Keratinocyte (primary cell): ENCODE measurements around the gene NUMB. TPM values are rescaled to one million over a fixed set of nuclear protein-coding genes. Genes with fewer than 3 reads are reported as not detected.

Experiments used
- DNase-seq: peaks from one replicate; pipeline ENCODE4 v3.0.0-alpha.2; 2011; ENCODE audit warnings: low read depth, missing footprints, low spot score
- FAIRE-seq: peaks from 2 replicates; lab custom pipeline; 2011; peaks lifted over from hg19 to GRCh38; lab: Jason Lieb, UNC
- H2AFZ ChIP-seq: 2 replicates; pipeline ENCODE4 v1.6.0; 2012; ENCODE audit warnings: low read length, control low read depth, inconsistent platforms; ENCODE audit not compliant: control insufficient read depth
- H3K27ac ChIP-seq: 2 replicates; pipeline ENCODE4 v1.5.1; 2011; ENCODE audit warnings: low read length; ENCODE audit not compliant: control insufficient read depth, insufficient read depth
- H3K27me3 ChIP-seq: 3 replicates; pipeline ENCODE4 v1.6.0; 2011; ENCODE audit warnings: low read length; ENCODE audit not compliant: control insufficient read depth, insufficient read depth; ENCODE audit errors: extremely low read depth
- H3K36me3 ChIP-seq, 2 experiments: 2 replicates in 1 of 2; 3 replicates in 1 of 2; pipeline ENCODE4 v1.5.1; 2011; ENCODE audit warnings: low read length in 2 of 2, mild to moderate bottlenecking in 1 of 2; ENCODE audit not compliant: control insufficient read depth in 2 of 2, insufficient read depth in 2 of 2; ENCODE audit errors: extremely low read depth in 1 of 2
- H3K4me1 ChIP-seq: 3 replicates; pipeline ENCODE4 v1.5.1; 2011; ENCODE audit warnings: low read length; ENCODE audit not compliant: control insufficient read depth, insufficient read depth; ENCODE audit errors: extremely low read depth
- H3K4me2 ChIP-seq: 3 replicates; pipeline ENCODE4 v1.6.0; 2011; ENCODE audit warnings: low read depth, low read length; ENCODE audit not compliant: control insufficient read depth, insufficient read depth; ENCODE audit errors: extremely low read depth
- H3K4me3 ChIP-seq, 3 experiments: fragments of 200-600 bp in 1 of 3; sonication (generic) in 1 of 3; 2 replicates in 2 of 3; 3 replicates in 1 of 3; pipeline ENCODE4 v1.5.1; 2011 to 2016; ENCODE audit warnings: low read length in 3 of 3, mild to moderate bottlenecking in 3 of 3, control low read depth in 2 of 3, inconsistent platforms in 1 of 3, low read depth in 1 of 3, mixed read lengths in 1 of 3, mixed run types in 1 of 3, moderate library complexity in 1 of 3; ENCODE audit not compliant: control insufficient read depth in 2 of 3, insufficient read depth in 2 of 3; ENCODE audit errors: extremely low read depth in 1 of 3
- H3K79me2 ChIP-seq: 2 replicates; pipeline ENCODE4 v1.6.0; 2012; ENCODE audit warnings: low read length; ENCODE audit not compliant: control insufficient read depth, insufficient read depth
- H3K9ac ChIP-seq: 3 replicates; pipeline ENCODE4 v1.6.0; 2011; ENCODE audit warnings: low read length; ENCODE audit not compliant: control insufficient read depth, insufficient read depth; ENCODE audit errors: extremely low read depth
- H3K9me1 ChIP-seq: 3 replicates; pipeline ENCODE4 v1.6.0; 2011; ENCODE audit warnings: low read length; ENCODE audit not compliant: control insufficient read depth, insufficient read depth; ENCODE audit errors: extremely low read depth
- H3K9me3 ChIP-seq: 2 replicates; pipeline ENCODE4 v1.5.1; 2012; ENCODE audit warnings: low read depth, low read length; ENCODE audit not compliant: control insufficient read depth
- H4K20me1 ChIP-seq: 3 replicates; pipeline ENCODE4 v1.6.0; 2011; ENCODE audit warnings: low read length; ENCODE audit not compliant: control insufficient read depth, insufficient read depth; ENCODE audit errors: extremely low read depth
- CTCF ChIP-seq, 3 experiments: IDR thresholded peaks in 1 of 3; conservative IDR thresholded peaks in 1 of 3; optimal IDR thresholded peaks in 1 of 3; 2 replicates in 2 of 3; 3 replicates in 1 of 3; pipeline versions ENCODE3 to v1.5.1; 2011; ENCODE audit warnings: low read length in 3 of 3, mild to moderate bottlenecking in 3 of 3, moderate library complexity in 2 of 3, control low read depth in 1 of 3, inconsistent platforms in 1 of 3; ENCODE audit not compliant: insufficient read depth in 2 of 3; ENCODE audit errors: extremely low read depth in 1 of 3
- EZH2 ChIP-seq: IDR thresholded peaks from one replicate; pipeline ENCODE4 v1.6.1; 2012; ENCODE audit warnings: inconsistent platforms, mild to moderate bottlenecking, low read length, moderate library complexity
- dilution Hi-C: fragments of 300-500 bp; cut with MboI; formaldehyde crosslinking; loops from one replicate; pipeline ENCODE4 v1.7.0; 2020; ENCODE audit warnings: low sequenced_read_pairs; ENCODE audit not compliant: extremely low pct_ligation_motif_present
- polyA plus RNA-seq, 5 experiments: library from polyadenylated mRNA; depleted of rRNA in 3 of 5; stranded (reverse) in 3 of 5; stranded (forward) in 1 of 5; unstranded in 1 of 5; fragments of >200 nt; gene quantifications; 1 replicate in 1 of 5; 2 replicates in 3 of 5; 3 replicates in 1 of 5; pipeline versions ENCODE4 v1.2.1 to v1.2.3, GENCODE V29; 2011 to 2012; ENCODE audit warnings: missing spikeins in 2 of 5, low read depth in 1 of 5, low replicate concordance in 1 of 5

The NUMB gene
- polyA plus RNA-seq, 1 donor (not counting 4 experiments of a cell fraction or from before 2014, with no cell fraction given) = 110 TPM

GRCh38 chr14:73477618-73478266, 19.4 kb upstream of the NUMB start:
- Histone ChIP-seq H3K79me2 (no peaks in the 10 kb centered on the region), H3K9ac (no peak overlapping the region), H3K4me1 (peaks cover 17% of the 10 kb centered on the region), H3K9me3 (no peaks in the 10 kb centered on the region), H3K4me2 (peak overlapping the region; percentile 29), H3K4me3 (no peak overlapping the region), H2AFZ (no peak overlapping the region), H3K27ac (peak overlapping the region; percentile 29), H3K36me3 (no peaks in the 10 kb centered on the region), H4K20me1 (no peaks in the 10 kb centered on the region), H3K27me3 (no peaks in the 10 kb centered on the region), H3K9me1 (no peaks in the 10 kb centered on the region)
- dilution Hi-C loops = no loop called here
- FAIRE-seq (peak; percentile 41), DNase-seq (no peak)
- TF ChIP-seq EZH2 (no peak), CTCF (optimal IDR thresholded peaks at IDR 0.05 in 1 of 3, IDR thresholded peaks at IDR 0.05 in 1 of 3, conservative IDR thresholded peaks at IDR 0.05 in 1 of 3; ENCODE audit: extremely low read depth in 1 of 3, insufficient read depth in 2 of 3, low read length in 3 of 3) (no peak)

GRCh38 chr14:73476451-73476931, 18.1 kb upstream of the NUMB start:
- Histone ChIP-seq H3K4me1 (peaks cover 17% of the 10 kb centered on the region), H3K9me3 (no peaks in the 10 kb centered on the region), H3K4me2 (no peak overlapping the region), H3K9me1 (no peaks in the 10 kb centered on the region), H3K27me3 (no peaks in the 10 kb centered on the region), H3K9ac (no peak overlapping the region), H3K27ac (no peak overlapping the region), H3K79me2 (no peaks in the 10 kb centered on the region), H4K20me1 (no peaks in the 10 kb centered on the region), H2AFZ (peak overlapping the region; percentile 23), H3K4me3 (no peak overlapping the region), H3K36me3 (no peaks in the 10 kb centered on the region)
- FAIRE-seq (no peak), DNase-seq (no peak)
- dilution Hi-C loops = no loop called here
- no peak for TF ChIP-seq CTCF (optimal IDR thresholded peaks at IDR 0.05 in 1 of 3, IDR thresholded peaks at IDR 0.05 in 1 of 3, conservative IDR thresholded peaks at IDR 0.05 in 1 of 3; ENCODE audit: extremely low read depth in 1 of 3, insufficient read depth in 2 of 3, low read length in 3 of 3)
- TF ChIP-seq EZH2 = no peak
